Measurements from ENCODE around the gene CTBP2.
A peak's percentile ranks its signal among the peaks of the same experiment; 100 is the strongest.

CTBP2 gene

DNA sequence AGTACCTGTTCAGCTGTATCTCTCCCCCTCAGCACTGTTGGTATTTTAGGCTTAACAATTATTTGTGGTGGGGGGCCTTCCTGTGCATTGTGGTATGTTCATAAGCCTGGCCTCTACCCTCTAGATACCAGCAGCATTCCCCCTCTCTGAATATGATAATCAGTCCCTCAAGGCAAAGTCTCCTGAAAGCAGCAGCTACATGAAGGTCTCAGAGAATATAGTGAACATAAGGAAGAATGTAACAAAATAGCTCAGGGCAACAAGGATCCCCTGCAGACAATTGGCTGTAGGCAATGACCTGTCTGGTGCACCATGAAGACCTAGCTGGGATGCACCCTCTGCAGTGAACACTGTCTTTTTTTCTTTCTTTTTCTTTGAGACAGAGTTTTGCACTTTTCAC lies 86.4 kb downstream of the CTBP2 start:
- H3K36me3 ChIP-seq (ENCODE audit: control insufficient read depth, insufficient read depth, low read length): peaks cover 5% of the 10 kb centered on the region
- H3K27ac ChIP-seq (ENCODE audit: low read depth, low read length): no peak overlapping the region
- no peaks in the 10 kb centered on the region for H3K4me1 ChIP-seq (ENCODE audit: control insufficient read depth, insufficient read depth, low read length)
- no peaks in the 10 kb centered on the region for H3K27me3 ChIP-seq (ENCODE audit: control insufficient read depth, insufficient read depth, low read length)
- H3K9ac ChIP-seq (ENCODE audit: low read length): no peak overlapping the region
- H3K4me3 ChIP-seq (ENCODE audit: low read length): no peak overlapping the region

DNA sequence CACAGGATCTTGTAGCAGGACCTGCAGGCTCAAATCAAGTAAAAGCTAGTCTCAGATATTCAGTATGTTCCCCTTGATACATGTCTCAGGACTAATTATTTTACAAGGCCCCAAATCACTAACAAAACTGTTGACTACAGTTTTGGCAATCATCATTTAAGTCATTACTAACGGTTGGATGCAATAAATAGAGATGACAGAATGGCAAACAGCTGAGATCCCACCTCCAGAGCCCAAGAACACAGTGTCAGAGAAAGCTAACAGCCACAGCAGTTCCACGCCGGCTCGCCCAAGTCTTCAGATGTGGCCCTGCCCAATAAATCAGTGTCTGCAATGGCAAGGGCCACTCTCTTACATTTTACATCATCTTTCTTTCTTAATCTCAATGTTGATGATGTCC lies 87.6 kb downstream of the CTBP2 start:
- Histone ChIP-seq H3K9ac (ENCODE audit: low read length) (no peak overlapping the region), H3K4me1 (ENCODE audit: control insufficient read depth, insufficient read depth, low read length) (no peaks in the 10 kb centered on the region), H3K36me3 (ENCODE audit: control insufficient read depth, insufficient read depth, low read length) (peaks cover 5% of the 10 kb centered on the region), H3K27ac (ENCODE audit: low read depth, low read length) (no peak overlapping the region), H3K27me3 (ENCODE audit: control insufficient read depth, insufficient read depth, low read length) (no peaks in the 10 kb centered on the region), H3K4me3 (ENCODE audit: low read length) (no peak overlapping the region)

DNA sequence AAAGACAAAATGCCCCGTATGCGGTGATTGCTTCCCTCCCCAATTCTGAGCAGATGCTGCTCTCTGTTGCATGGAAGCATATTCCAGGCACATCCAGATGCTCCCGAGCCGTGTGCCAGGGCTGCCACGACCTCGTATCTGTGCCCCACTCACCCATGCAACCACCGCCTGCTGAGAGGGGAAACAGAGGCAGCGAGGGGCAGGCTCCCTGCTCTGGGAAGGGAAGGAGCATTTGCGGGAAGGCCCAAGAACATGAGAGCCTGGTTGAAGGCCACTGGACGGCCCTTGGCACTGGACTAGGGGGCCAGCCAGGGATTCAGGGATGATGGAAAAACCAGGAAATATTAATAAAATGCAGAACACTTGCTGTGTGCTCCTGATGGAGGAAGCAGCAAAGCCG lies 89.4 kb downstream of the CTBP2 start:
- Histone ChIP-seq H3K4me3 (ENCODE audit: low read length) (no peak overlapping the region), H3K27ac (ENCODE audit: low read depth, low read length) (no peak overlapping the region), H3K4me1 (ENCODE audit: control insufficient read depth, insufficient read depth, low read length) (no peaks in the 10 kb centered on the region), H3K9ac (ENCODE audit: low read length) (no peak overlapping the region), H3K36me3 (ENCODE audit: control insufficient read depth, insufficient read depth, low read length) (peaks cover 5% of the 10 kb centered on the region), H3K27me3 (ENCODE audit: control insufficient read depth, insufficient read depth, low read length) (no peaks in the 10 kb centered on the region)

DNA sequence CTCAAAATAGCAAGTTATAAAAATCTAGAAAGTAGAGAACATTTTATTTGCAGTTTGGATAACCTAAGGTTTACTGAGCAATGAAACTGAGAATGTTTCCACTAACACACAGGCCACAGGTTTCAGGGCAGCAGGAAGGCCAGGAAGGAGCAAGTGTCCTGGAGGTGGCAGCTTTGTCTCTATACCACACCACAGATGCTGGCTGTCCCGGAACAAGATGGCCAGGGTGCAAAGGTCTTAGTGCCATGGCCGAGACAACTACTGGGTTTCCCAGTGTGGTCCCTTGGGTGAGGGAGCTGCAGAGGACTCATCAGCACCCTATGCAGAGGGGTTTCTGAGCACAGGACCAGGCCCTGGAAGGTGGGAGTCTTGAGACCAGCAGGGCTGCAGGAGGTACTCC lies 92.0 kb downstream of the CTBP2 start:
- H3K4me1 ChIP-seq (ENCODE audit: control insufficient read depth, insufficient read depth, low read length): peaks cover 19% of the 10 kb centered on the region

DNA sequence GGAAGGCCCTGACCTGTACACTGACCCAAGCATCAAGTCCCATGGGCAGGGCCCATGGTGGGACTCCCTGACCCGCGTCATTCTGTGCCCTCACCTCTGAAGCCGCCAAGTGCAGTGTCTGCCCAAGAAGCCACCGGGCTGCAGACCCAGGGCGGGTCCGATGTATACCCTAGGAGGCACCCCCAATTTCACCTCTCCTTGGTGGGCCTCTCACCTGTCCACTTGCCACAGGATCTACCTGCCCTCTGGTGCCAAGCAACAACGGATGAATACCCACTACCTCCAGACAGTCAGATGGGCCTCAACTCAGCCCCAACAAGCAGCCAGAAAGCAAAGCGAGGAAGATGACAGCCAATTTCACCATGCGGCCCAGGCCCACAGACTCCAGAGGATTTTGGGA lies 92.6 kb downstream of the CTBP2 start:
- Histone ChIP-seq H3K4me1 (ENCODE audit: control insufficient read depth, insufficient read depth, low read length) (peaks cover 25% of the 10 kb centered on the region), H3K27me3 (ENCODE audit: control insufficient read depth, insufficient read depth, low read length) (no peaks in the 10 kb centered on the region), H3K9ac (ENCODE audit: low read length) (no peak overlapping the region), H3K36me3 (ENCODE audit: control insufficient read depth, insufficient read depth, low read length) (peaks cover 5% of the 10 kb centered on the region), H3K4me3 (ENCODE audit: low read length) (no peak overlapping the region), H3K27ac (ENCODE audit: low read depth, low read length) (no peak overlapping the region)

More for the DNA sequence above, 92.0 kb downstream of the CTBP2 start:
- Histone ChIP-seq H3K36me3 (ENCODE audit: control insufficient read depth, insufficient read depth, low read length) (peaks cover 5% of the 10 kb centered on the region), H3K27me3 (ENCODE audit: control insufficient read depth, insufficient read depth, low read length) (no peaks in the 10 kb centered on the region), H3K4me3 (ENCODE audit: low read length) (no peak overlapping the region), H3K27ac (ENCODE audit: low read depth, low read length) (no peak overlapping the region), H3K9ac (ENCODE audit: low read length) (no peak overlapping the region)

DNA sequence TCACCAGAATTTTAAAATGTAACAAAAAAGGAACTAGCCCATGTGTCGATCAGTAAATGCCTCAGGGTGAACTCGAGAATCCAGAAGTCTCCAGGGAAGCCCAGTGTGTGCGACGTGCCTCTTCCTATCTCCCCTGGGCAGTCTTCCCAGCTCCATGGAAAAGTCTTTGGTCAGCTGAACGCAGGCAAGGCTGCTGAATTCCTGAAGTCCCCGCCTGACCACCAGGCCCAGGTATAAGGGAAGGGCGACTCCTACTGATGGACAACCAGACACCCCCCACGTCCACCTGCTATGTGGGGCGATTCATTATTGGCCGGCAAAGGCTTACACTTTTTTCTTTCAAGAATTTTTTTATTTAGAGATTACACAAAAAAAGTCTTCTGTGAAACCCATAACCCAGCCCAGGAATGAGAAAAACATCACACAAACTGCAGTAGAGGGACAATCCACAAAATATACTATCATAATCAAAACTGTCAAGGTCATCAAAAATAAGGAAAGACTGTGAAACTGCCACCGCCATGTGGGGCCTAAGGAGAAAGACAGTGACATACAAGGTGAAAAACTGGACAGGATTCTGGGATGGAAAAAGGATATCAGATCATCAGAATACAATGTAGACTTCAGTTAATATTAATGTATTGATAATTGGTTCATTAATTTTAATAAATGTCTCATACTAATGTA lies 93.5 kb downstream of the CTBP2 start:
- H3K27ac ChIP-seq (ENCODE audit: low read depth, low read length): no peak overlapping the region
- peaks cover 5% of the 10 kb centered on the region for H3K36me3 ChIP-seq (ENCODE audit: control insufficient read depth, insufficient read depth, low read length)
- H3K4me1 ChIP-seq (ENCODE audit: control insufficient read depth, insufficient read depth, low read length): peaks cover 27% of the 10 kb centered on the region
- no peak overlapping the region for H3K4me3 ChIP-seq (ENCODE audit: low read length)
- no peak overlapping the region for H3K9ac ChIP-seq (ENCODE audit: low read length)
- no peaks in the 10 kb centered on the region for H3K27me3 ChIP-seq (ENCODE audit: control insufficient read depth, insufficient read depth, low read length)

DNA sequence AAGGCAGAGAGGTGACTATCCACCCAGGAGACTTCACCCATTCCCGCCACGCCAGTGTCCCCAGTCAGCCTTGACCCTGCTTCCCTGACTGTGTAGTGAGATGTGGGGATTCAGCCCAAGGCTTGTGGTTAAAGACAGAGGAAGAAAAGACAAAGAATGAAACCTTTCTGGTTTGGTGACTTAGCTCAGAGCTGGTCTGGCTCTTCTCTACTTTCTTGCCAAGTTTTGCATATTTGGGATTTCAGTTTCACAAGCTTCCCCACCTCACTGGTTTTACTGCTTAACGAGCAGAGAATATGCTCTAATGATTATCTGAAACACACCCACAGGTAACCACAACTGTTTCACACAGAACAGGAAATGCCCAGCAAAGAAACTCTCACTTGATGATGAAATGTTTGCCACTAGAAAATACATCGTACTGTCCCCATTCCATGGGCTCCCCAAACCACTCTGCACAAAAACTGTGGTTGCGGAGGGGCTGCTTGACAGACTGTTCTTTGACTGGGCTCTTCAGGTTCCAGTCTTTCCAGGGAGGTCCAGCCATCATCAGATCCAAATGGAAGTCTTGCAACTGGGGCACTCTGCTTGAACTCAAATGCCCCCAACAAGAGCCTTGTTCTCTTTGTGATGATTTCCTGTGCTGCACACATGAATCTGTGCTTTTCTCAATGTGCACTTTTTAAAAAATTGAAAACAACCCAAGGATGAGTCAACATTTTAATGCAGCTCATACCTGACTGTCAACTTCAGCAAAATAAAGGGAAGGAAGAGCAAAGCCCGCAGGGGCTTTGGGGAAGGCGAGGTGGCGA lies 95.5 kb downstream of the CTBP2 start:
- Histone ChIP-seq H3K4me3 (ENCODE audit: low read length) (peak overlapping the region; percentile 4), H3K27ac (ENCODE audit: low read depth, low read length) (peak overlapping the region; percentile 51), H3K27me3 (ENCODE audit: control insufficient read depth, insufficient read depth, low read length) (no peaks in the 10 kb centered on the region), H3K9ac (ENCODE audit: low read length) (no peak overlapping the region), H3K4me1 (ENCODE audit: control insufficient read depth, insufficient read depth, low read length) (peaks cover 47% of the 10 kb centered on the region), H3K36me3 (ENCODE audit: control insufficient read depth, insufficient read depth, low read length) (no peaks in the 10 kb centered on the region)

DNA sequence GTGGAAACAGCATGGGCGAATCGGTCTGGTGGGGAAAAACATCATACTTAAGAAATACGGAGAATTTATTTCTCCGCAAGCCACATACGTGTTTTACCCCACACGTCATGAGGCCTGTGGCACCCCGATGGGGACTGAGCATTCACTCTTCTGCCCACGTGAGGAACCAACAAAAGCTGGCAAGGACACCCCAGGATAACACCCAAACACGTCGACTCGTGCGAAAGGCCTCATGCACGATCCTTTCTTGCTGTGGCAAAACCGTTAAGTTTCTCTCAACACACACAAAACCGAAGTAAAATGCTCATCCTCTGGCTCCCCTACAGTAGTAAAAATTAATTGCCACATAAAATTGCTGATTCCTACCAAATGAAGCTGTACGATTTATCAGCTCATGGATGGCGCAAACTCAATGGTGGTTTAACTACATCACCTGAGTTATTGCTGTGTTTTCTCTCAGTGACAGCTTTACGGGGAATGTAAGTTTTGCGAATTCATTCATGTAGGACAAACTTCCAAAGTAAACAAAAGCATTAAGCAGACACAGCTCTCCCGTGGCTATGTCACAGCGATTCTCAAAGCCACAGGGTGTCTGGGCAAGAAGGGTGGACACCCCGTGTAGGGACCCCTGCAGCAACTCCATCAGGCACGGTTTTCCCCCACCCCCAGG lies 97.0 kb downstream of the CTBP2 start:
- no peak overlapping the region for H3K9ac ChIP-seq (ENCODE audit: low read length)
- peaks cover 50% of the 10 kb centered on the region for H3K4me1 ChIP-seq (ENCODE audit: control insufficient read depth, insufficient read depth, low read length)
- H3K4me3 ChIP-seq (ENCODE audit: low read length): no peak overlapping the region
- H3K36me3 ChIP-seq (ENCODE audit: control insufficient read depth, insufficient read depth, low read length): no peaks in the 10 kb centered on the region
- no peak overlapping the region for H3K27ac ChIP-seq (ENCODE audit: low read depth, low read length)
- H3K27me3 ChIP-seq (ENCODE audit: control insufficient read depth, insufficient read depth, low read length): no peaks in the 10 kb centered on the region

DNA sequence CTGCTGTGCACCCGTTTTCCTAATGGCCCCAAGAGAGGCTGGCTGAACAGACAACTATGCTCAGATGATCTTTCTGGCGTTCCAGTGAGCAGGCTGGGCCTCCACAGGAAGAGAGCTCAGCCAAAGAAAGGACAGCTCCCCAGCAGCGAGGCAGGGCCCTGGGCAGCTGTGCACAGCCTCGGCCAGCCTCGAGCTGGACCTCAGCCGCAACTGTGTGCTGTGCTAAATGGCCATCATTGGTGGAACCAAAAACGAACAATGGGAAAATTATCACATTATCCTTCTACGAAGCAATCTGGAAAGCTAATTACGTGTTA lies 97.5 kb downstream of the CTBP2 start:
- H3K9ac ChIP-seq (ENCODE audit: low read length): no peak overlapping the region
- H3K36me3 ChIP-seq (ENCODE audit: control insufficient read depth, insufficient read depth, low read length): no peaks in the 10 kb centered on the region
- H3K4me1 ChIP-seq (ENCODE audit: control insufficient read depth, insufficient read depth, low read length): peaks cover 55% of the 10 kb centered on the region
- H3K4me3 ChIP-seq (ENCODE audit: low read length): no peak overlapping the region
- no peaks in the 10 kb centered on the region for H3K27me3 ChIP-seq (ENCODE audit: control insufficient read depth, insufficient read depth, low read length)
- no peak overlapping the region for H3K27ac ChIP-seq (ENCODE audit: low read depth, low read length)

DNA sequence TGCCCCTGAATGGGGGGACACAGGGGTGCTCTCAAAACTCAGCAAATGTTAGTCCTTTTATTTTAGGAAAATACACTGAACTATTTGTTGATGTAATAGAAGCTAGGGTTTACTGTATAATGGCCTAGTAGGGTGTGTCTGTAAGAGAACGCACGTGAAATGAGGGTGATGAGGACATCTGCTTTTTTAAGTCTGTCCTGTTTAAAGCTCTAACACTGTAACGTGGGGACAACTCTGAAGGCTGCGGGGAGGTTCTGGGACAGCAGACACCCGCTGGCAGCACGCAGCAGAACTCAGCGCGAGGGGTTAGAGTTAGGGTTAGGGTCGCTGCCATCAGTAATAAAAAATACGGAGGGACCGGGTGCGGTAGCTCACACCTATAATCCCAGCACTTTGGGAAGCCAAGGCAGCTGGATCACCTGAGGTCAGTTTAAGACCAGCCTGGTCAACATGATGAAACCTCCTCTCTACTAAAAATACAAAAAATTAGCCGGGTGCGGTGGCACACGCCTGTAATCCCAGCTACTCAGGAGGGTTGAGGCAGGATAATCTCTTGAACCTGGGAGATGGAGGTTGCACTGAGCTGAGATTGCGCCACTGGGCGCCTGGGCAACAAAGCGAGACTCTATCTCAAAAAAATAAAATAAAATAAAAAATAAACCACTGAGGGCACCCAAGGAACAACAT lies 98.0 kb downstream of the CTBP2 start:
- H3K9ac ChIP-seq (ENCODE audit: low read length): no peak overlapping the region
- H3K36me3 ChIP-seq (ENCODE audit: control insufficient read depth, insufficient read depth, low read length): no peaks in the 10 kb centered on the region
- no peaks in the 10 kb centered on the region for H3K27me3 ChIP-seq (ENCODE audit: control insufficient read depth, insufficient read depth, low read length)
- peaks cover 60% of the 10 kb centered on the region for H3K4me1 ChIP-seq (ENCODE audit: control insufficient read depth, insufficient read depth, low read length)
- no peak overlapping the region for H3K27ac ChIP-seq (ENCODE audit: low read depth, low read length)
- no peak overlapping the region for H3K4me3 ChIP-seq (ENCODE audit: low read length)

DNA sequence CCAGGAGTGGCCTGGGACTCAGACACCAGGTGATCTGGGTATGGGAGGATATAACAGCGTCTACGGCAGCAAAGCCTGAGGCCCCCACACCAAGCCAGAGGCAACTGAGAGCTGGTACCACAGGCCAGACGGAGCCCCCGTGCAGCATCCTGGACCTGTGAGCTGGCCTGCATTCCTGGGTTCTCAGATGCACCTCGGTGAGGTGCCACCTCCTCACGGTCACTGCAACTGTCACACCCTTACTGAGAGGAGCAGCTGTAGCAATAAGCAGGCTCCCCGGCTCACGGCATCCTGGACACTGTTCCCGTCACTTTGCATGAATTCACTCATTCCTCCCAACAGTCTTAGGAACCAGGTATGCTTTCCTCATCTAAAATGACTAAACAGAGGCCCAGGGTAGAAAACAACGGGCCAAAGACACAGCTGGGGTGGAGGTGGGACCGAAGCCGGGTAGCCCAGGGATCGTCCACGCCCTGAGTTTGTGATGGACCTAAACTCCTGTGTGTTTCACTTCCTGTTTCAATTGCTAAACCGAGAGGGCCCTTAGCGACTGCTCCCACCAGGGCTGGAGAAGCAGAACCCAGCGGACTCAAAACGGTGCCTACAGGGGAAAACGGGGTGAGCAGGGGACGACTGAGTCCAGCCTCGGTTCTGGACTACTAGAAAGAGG lies 98.7 kb downstream of the CTBP2 start:
- Histone ChIP-seq H3K27ac (ENCODE audit: low read depth, low read length) (peak overlapping the region; percentile 5), H3K9ac (ENCODE audit: low read length) (no peak overlapping the region), H3K27me3 (ENCODE audit: control insufficient read depth, insufficient read depth, low read length) (no peaks in the 10 kb centered on the region), H3K36me3 (ENCODE audit: control insufficient read depth, insufficient read depth, low read length) (no peaks in the 10 kb centered on the region), H3K4me3 (ENCODE audit: low read length) (peak overlapping the region; percentile 2), H3K4me1 (ENCODE audit: control insufficient read depth, insufficient read depth, low read length) (peaks cover 67% of the 10 kb centered on the region)
